WTC11 (cell line): ENCODE data around the gene EME2.

Source experiments
- CREM ChIP-seq: sonication (generic); formaldehyde crosslinking; IDR thresholded peaks from 2 replicates; pipeline ENCODE4 v1.8.1; 2022; ENCODE audit warnings: mild to moderate bottlenecking, missing genetic modification reagents, moderate library complexity
- CTCF ChIP-seq: fragments of 200-600 bp; IDR thresholded peaks from 2 replicates; pipeline ENCODE4 v1.8.0; 2022; ENCODE audit warnings: antibody characterized with exemption
- E2F1 ChIP-seq: sonication (generic); formaldehyde crosslinking; IDR thresholded peaks from 2 replicates; pipeline ENCODE4 v1.8.0; 2022; ENCODE audit warnings: mild to moderate bottlenecking, missing genetic modification reagents
- IRF1 ChIP-seq: sonication (generic); formaldehyde crosslinking; IDR thresholded peaks from 2 replicates; pipeline ENCODE4 v1.8.0; 2023; ENCODE audit warnings: missing genetic modification reagents
- JUN ChIP-seq: sonication (generic); formaldehyde crosslinking; IDR thresholded peaks from 2 replicates; pipeline ENCODE4 v1.8.0; 2023; ENCODE audit warnings: mild to moderate bottlenecking, missing genetic modification reagents
- MAX ChIP-seq: sonication (generic); formaldehyde crosslinking; IDR thresholded peaks from 2 replicates; pipeline ENCODE4 v1.8.0; 2022; ENCODE audit warnings: mild to moderate bottlenecking, missing genetic modification reagents
- TCF7 ChIP-seq: sonication (generic); formaldehyde crosslinking; IDR thresholded peaks from 2 replicates; pipeline ENCODE4 v1.8.0; 2022; ENCODE audit warnings: mild to moderate bottlenecking, low read depth, missing genetic modification reagents, moderate library complexity
- USF2 ChIP-seq: sonication (generic); formaldehyde crosslinking; IDR thresholded peaks from 2 replicates; pipeline ENCODE4 v1.8.1; 2023; ENCODE audit warnings: mild to moderate bottlenecking, missing genetic modification reagents, moderate library complexity
- ZSCAN18 ChIP-seq: fragments of 250-450 bp; sonication (Bioruptor Pico); IDR thresholded peaks from 2 replicates; pipeline ENCODE4 v2.1.2; 2022; ENCODE audit warnings: mild to moderate bottlenecking, moderate library complexity

- no peak for TF ChIP-seq JUN (CRISPR knock-in tag)
- TF ChIP-seq CTCF: no peak
- TF ChIP-seq CREM (CRISPR knock-in tag): no peak
- no peak for TF ChIP-seq TCF7 (CRISPR knock-in tag)
- TF ChIP-seq ZSCAN18 (CRISPR knock-in tag): no peak
- TF ChIP-seq IRF1 (CRISPR knock-in tag): no peak
- no peak for TF ChIP-seq E2F1 (CRISPR knock-in tag)
- TF ChIP-seq USF2: no peak
- no peak for TF ChIP-seq MAX (CRISPR knock-in tag)
Observed at GRCh38 chr16:1729445-1729844, 43.2 kb upstream of the EME2 start.
